Thoracic aorta (tissue), 2 donors: ENCODE results near the gene PLCL2. TPM values are rescaled to one million over a fixed set of nuclear protein-coding genes. Genes with fewer than 3 reads are reported as not detected.

Source experiments
- ATAC-seq: fragments of 150-250 bp; one replicate; pipeline ENCODE4 v1.8.0; 2017; ENCODE audit warnings: low read depth; ENCODE audit not compliant: insufficient number of reproducible peaks, low FRiP score
- DNase-seq: peaks from one replicate; pipeline ENCODE4 v3.0.0-alpha.2; 2020; ENCODE audit warnings: low spot score
- H3K27ac ChIP-seq, 2 donors: fragments of 200-600 bp; sonication (generic); 1 replicate in 1 of 2; 2 replicates in 1 of 2; pipeline ENCODE4 v1.5.1; 2016; ENCODE audit warnings: mild to moderate bottlenecking in 2 of 2, moderate library complexity in 2 of 2
- H3K27me3 ChIP-seq: fragments of 200-600 bp; sonication (generic); replicated peaks from 2 replicates; pipeline ENCODE4 v1.6.0; 2016; ENCODE audit warnings: mild to moderate bottlenecking; ENCODE audit not compliant: insufficient read depth
- H3K36me3 ChIP-seq: fragments of 200-600 bp; sonication (generic); one replicate; pipeline ENCODE4 v1.5.1; 2016
- H3K4me1 ChIP-seq, 2 donors: fragments of 200-600 bp; sonication (generic); 1 replicate in 1 of 2; 2 replicates in 1 of 2; pipeline versions ENCODE4 v1.5.1 to v1.6.0; 2016; ENCODE audit warnings: low read depth in 2 of 2, mild to moderate bottlenecking in 1 of 2; ENCODE audit not compliant: control insufficient read depth in 1 of 2
- H3K4me3 ChIP-seq: fragments of 200-600 bp; sonication (generic); 2 replicates; pipeline ENCODE4 v1.5.1; 2016; ENCODE audit warnings: mild to moderate bottlenecking
- H3K9me3 ChIP-seq: fragments of 200-600 bp; sonication (generic); 2 replicates; pipeline ENCODE4 v1.5.1; 2016
- total RNA-seq, 2 donors: library from RNA; depleted of rRNA; stranded (reverse); fragments of >200 nt; gene quantifications; one replicate each; pipeline versions ENCODE4 v1.1.0 to v1.2.3, GENCODE V29; 2016
- TF ChIP-seq, protein P1 (sequence below): fragments of 200-600 bp; sonication (generic); IDR thresholded peaks from one replicate; pipeline ENCODE4 v1.5.1; 2019; ENCODE audit warnings: antibody characterized with exemption

Gene PLCL2
- total RNA-seq, 2 donors from 2014 or later, result 6.9 to 17.1 TPM

DNA sequence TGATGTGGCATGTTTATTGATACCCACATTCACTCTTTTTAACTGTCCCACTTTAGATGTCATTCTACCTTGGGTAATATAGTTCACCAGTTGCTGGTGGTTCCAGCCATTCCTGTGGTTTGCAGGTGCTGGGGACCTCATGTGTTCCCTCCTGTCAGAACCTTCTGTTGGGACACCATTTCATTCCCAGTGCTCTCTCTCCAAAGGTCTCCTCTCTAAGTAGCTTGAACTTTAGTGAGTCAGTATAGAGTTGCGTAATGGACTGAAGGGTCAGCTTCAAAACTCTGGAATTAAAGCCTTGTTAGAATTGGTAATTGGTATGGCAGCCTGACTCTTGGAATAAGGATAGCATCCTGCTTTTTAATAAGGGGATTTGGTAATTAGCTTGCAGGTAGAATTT lies 108.5 kb downstream of the PLCL2 start:
- H3K4me3 ChIP-seq, result no peak overlapping the region
- H3K27me3 ChIP-seq, result no peaks in the 10 kb centered on the region
- no peak for ATAC-seq
- H3K36me3 ChIP-seq, result no peaks in the 10 kb centered on the region
- no peaks in the 10 kb centered on the region for H3K4me1 ChIP-seq
- no peak overlapping the region for H3K27ac ChIP-seq
- no peak for DNase-seq
- TF ChIP-seq, protein P1, sequence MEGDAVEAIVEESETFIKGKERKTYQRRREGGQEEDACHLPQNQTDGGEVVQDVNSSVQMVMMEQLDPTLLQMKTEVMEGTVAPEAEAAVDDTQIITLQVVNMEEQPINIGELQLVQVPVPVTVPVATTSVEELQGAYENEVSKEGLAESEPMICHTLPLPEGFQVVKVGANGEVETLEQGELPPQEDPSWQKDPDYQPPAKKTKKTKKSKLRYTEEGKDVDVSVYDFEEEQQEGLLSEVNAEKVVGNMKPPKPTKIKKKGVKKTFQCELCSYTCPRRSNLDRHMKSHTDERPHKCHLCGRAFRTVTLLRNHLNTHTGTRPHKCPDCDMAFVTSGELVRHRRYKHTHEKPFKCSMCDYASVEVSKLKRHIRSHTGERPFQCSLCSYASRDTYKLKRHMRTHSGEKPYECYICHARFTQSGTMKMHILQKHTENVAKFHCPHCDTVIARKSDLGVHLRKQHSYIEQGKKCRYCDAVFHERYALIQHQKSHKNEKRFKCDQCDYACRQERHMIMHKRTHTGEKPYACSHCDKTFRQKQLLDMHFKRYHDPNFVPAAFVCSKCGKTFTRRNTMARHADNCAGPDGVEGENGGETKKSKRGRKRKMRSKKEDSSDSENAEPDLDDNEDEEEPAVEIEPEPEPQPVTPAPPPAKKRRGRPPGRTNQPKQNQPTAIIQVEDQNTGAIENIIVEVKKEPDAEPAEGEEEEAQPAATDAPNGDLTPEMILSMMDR, result no peak
- no peaks in the 10 kb centered on the region for H3K9me3 ChIP-seq

DNA sequence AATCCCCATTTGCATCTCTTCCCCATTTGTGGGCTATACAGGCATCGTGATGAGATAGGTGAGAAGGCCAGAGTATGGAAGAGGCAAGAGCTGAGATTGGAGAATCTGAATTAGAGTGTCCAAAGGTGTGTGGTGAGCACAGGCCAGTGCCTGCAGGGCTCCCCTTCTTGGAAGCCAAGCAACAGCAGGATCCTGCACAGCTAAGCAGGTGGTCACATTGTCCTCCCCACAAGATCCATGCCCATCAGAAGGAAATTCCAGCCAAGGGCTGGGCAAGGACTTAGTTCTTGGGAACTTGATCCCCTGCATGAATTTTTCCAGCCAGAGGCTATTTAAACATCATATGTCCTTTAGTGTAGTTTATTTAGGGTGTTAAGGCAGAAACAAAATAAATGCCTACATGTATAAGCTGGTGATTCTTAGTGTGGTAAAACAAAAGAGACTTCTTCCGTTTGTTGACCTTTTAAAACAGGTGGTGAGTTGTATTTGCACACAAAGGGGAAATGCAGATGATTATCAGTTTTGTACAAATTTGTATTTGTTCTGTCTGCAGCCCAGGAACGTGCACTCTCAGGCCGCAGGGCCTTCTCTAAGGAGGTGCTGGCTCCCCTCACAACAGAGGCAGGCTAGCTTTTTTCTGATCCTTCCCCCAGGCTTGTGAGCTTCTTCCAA lies 110.2 kb downstream of the PLCL2 start:
- H3K27ac ChIP-seq, result no peak overlapping the region
- no peaks in the 10 kb centered on the region for H3K36me3 ChIP-seq
- no peak overlapping the region for H3K4me3 ChIP-seq
- TF ChIP-seq, protein P1, result no peak
- H3K27me3 ChIP-seq, result no peaks in the 10 kb centered on the region
- no peaks in the 10 kb centered on the region for H3K9me3 ChIP-seq
- DNase-seq (no peak), ATAC-seq (no peak)
- peaks cover 0 to 8% of the 10 kb centered on the region in 2 donors for H3K4me1 ChIP-seq

DNA sequence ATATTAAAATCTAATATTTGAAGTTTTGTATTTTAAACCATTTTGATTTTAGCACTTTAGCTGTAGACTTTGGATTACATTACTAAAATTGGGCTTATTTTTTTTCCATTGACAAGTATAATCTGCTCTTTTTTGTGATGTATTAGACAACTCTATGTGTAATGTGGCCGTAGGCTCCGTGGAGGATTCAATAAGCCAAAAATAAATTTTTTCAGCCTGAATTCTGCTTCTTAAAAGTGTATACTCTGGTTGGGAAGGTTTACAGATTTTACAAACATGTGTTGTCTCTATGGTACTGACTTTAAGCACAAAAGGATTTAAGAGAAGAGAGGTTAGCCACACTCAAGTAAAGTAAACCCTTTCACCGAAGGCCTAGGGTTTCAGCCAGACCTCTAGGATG lies 110.8 kb downstream of the PLCL2 start:
- Histone ChIP-seq H3K36me3 (no peaks in the 10 kb centered on the region), H3K27me3 (no peaks in the 10 kb centered on the region), H3K4me3 (no peak overlapping the region), H3K27ac (no peak overlapping the region), H3K4me1 (peaks cover 0 to 8% of the 10 kb centered on the region in 2 donors), H3K9me3 (no peaks in the 10 kb centered on the region)
- DNase-seq (no peak), ATAC-seq (no peak)
- TF ChIP-seq, protein P1, result no peak

DNA sequence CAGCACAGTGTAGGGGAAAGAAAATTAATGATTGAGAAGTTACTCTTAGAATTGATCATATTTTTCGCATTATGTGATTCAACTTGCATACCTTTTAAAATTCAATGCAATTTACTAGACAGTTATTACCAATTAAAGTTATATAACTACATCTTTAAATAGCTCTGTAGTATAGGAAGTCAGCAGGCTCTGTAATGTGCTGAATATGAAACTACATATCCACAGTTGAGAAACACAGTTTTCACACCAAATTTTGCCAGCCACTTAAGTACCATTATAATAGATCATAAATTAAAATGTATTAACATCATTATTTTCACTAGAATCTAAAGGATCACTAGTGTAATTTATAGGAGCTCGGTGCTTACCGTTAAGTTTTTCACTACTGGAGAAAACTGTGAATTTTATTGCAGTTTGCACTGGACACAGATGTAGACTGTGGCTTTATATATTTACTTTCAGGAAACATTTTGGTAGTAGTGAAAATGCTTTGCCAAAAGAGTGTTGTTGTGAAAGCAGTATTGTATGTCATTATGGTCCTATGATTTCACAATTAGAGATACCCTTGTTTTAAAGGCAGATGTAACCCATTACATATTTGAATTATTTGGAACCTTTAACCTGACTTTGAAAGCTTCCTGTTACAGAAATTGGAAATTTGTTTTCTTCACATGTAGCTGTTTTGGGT lies 113.6 kb downstream of the PLCL2 start:
- Histone ChIP-seq H3K9me3 (no peaks in the 10 kb centered on the region), H3K36me3 (no peaks in the 10 kb centered on the region), H3K27me3 (no peaks in the 10 kb centered on the region), H3K27ac (no peak overlapping the region), H3K4me3 (no peak overlapping the region), H3K4me1 (peaks cover 0 to 8% of the 10 kb centered on the region in 2 donors)
- ATAC-seq, result no peak
- no peak for DNase-seq
- TF ChIP-seq, protein P1, result no peak

DNA sequence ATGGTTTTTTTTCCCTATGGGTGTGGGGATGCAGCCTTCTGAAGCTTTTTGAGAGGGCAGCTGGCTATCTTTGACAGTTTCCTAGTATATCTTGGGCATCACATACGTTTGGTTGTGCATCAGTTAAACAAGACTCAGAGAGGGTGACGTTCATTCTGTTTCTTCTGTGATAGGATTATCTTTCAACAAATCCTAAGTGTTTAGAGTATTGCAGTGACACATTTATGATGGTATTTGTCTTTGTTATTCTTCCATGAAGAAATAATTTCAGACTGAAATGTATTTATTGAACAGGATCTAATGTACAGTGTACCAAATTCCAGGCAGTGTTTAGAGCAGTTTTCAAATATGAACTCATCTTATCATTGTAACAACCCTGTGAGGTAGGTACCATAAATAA lies 114.4 kb downstream of the PLCL2 start:
- no peak for ATAC-seq
- Histone ChIP-seq H3K27me3 (no peaks in the 10 kb centered on the region), H3K4me1 (peaks cover 0 to 8% of the 10 kb centered on the region in 2 donors), H3K27ac (no peak overlapping the region), H3K9me3 (no peaks in the 10 kb centered on the region), H3K36me3 (no peaks in the 10 kb centered on the region), H3K4me3 (no peak overlapping the region)
- DNase-seq, result no peak
- TF ChIP-seq, protein P1, result no peak
